Measurements from ENCODE around the gene DLK2.
"Not testable (repeated sequence)": the region's sequence is repeated elsewhere in the genome, so short reads cannot be mapped to it uniquely, and the experiment has no call there.

Gene DLK2

DNA sequence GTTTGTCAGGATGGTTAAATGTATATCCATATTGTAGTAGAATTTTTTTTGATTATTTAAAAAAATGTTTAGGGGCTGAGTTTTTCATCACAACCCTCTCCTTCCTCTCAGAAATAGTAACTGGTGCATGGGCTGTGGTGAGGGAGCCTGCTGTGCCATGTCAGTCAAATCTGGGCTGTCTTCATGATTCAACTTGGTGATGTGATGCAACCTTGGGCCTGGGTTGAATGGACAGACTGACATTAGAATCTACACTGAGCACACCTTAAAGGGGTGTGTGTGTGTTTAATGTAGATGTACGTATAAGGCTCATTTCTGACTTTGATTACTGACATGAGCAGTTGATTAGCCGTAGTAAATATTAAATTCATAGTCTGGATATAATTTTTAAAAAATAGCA lies 25.7 kb upstream of the DLK2 start:
- DNase-seq = peak in 1 of 2 experiments; percentile 20

DNA sequence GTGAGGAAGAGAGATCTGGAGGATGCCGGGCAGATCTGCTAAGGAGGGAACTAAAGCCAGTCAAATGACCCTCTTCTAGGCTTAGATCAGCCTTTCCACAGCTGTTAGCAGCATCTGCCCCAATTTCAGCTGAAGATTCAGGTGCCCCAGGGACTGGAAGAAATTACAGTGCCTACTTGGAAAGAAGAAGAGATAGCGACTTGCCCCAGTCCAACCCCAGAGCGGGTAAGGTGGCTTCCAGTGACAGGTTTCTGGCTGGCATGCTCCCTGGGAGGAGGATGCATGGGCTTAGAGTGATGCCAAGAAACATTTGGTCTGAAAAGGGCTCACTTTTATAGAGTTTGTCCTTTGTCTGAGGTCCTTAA lies 22.6 kb upstream of the DLK2 start:
- no peak for DNase-seq

DNA sequence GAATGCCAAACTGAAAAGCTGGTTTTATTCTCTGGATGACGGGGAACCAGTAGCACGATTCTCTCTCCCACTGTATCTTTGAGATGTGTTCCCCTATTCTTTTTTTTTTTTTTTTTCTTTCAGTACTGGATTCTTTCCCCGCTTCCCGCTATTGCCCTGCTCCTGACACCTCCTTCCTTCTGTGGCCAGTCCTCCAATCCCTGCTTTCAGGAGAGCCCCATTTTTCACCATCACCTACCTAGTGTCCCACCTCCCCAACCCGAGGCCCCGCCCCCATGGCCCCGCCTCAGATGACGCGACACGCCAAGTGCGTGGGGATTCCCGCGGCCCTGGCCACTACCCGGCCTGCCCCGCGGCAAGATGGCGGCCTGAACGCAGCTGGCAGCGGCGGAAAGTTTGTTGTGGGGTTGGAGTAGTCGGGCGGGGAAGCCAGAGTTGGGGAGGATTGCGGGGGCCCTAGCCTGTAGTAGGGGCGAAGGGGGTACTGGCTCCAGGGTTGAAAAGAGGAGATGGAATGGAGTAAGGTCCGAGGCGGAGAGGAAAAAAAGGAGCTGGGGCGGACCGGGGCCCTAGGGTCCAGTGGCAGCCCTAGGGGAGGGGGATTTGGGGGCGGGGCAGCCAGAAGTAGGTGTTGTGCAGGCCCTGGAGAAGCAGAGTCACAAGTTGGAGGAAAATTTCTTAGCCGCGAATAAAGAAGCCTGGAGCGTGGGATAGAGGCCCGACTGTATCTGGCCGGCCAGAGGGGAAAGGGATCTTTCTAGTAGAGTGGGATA lies 22.1 kb upstream of the DLK2 start, which contains the start of gene TJAP1:
TSS of gene TJAP1 (plus strand) at position 336 of the 773 bp plus-strand sequence. CDS start 21,432 bp downstream, outside the sequence.
- peak; percentile 71 to 75 for DNase-seq

DNA sequence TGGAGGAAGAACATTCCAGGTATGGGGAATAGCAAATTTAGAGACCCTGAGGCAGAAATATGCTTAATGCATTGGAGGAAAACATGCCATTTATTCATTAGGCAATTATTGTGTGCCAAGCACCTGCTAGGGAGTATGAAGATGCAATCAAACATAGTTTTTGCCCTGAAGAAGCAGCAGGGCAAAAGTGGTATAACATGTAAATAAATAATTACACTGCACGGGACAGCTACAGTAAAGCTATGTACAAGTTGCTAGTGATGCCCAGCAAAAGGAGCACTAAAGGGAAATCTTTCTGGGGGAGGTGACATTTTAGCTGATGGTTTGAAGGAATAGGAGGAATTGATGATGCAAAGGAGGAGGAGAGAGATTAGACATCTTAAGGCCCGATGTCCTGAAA lies 21.4 kb upstream of the DLK2 start:
- DNase-seq = peak; percentile 19 to 33

DNA sequence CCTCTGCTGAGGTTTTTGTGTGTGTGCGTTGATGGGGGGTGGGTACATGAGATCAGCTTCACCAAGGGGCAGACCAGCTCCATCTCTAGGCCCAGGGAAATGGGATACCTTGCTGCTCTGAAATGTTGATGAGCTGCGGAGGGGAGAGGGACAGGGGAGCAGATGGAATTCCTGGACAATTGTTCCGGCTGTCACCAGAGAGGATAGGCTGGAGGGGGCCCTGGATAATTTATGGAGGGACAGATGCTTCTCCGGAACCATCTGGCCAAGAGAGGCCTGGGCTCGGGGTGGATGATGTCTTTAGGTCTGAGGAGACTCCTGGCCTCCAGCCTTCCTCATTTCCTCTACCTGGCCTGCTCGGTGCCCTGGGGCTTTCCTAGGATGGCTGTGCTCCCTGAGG lies 20.2 kb upstream of the DLK2 start:
- no peak for DNase-seq

DNA sequence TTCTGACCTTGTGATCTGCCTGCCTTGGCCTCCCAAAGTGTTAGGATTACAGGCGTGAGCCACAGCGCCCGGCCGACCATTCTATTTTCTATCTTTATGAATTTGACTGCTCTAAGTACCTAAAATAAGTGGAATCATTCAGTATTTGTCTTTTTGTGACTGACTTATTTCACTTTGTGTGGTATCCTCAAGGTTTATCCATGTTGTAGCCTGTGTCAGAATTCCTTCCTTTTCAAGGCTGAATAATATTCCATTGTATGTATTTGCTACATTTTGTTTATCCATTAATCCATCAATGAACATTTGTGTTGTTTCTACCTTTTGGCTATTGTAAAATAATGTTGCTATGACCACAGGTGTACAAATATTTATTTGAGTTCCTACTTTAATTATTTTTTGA lies 17.2 kb upstream of the DLK2 start:
- no peak for DNase-seq

DNA sequence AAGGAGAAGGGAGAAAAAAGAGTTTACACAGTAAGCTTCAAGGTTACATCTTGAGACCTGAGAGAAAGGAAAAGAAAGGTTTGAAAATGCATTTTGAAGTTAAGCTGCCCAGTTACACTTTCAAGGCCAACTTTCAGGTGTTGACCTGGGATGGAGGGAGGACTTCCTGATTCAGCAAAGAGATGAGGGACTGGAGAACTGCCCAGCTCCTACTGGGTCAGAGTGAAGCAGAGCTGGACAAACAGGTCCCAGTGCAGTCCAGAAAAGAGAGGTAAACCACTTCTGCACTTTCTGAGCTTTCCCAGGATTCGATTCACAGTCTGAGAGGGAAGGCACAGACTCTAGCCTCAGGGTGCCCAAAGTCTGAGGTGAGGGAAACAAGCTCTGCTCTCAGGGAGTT lies 16.1 kb upstream of the DLK2 start:
- DNase-seq = no peak

DNA sequence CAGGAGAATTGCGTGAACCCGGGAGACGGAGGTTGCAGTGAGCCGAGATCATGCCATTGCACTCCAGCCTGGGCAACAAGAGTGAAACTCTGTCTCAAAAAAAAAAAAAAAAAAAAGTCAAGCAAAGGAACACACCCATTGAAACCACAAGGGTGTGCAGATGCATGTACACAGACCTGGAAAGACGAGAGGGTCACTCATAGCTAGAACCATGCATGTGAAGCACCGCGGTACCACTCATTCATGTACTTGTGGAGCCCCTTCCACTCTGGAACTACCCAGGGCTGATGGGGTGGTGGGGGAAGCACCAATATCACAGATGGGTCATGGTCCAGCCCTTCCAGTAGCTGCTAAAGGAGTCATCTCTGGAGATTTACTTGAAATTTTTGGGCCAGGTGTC lies 14.6 kb upstream of the DLK2 start:
- DNase-seq = no peak

DNA sequence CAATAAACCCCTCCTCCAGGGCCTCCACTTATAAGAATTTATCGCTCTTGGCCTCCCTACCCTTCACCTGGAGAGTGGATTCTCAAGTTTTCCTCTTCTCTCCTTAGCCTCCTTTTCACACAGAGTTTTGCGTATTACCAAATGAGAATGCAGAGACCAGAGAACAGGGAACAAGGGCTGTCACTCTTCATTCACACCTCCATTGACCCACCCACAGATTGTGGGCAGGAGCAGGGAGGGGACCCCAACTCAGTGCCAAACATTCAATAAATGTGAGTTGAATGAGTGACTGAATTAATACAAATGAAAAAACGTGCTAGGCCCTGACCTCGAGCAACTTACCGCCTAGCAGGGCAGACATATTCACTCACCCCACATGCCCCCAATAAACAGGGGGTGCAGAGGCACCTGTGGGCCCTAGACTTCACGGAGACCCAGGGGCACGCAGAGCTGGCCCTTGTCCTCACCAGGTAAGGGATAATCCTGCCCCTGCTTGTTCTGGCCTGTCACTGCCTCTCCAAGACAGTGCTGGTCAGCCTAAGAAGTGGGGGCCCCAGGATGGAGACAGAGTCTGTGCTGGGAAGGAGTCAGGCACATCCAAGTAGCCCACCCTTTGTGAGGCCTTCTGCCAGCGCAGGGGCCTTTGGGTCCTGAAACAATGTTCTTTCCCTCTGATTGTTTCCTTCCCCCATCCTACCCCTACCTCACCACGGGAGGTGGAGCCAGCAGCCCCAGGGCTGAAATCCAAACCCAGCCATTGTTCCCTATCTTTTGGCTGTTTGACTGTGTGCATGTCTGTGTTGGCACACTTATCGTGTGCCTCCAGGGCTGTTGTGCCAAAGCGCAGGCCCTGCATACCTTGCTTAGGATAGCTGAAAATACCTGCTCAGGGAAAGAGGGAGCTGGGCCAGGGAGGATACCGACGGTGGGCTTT lies 13.7 kb upstream of the DLK2 start:
- no peak for DNase-seq

DNA sequence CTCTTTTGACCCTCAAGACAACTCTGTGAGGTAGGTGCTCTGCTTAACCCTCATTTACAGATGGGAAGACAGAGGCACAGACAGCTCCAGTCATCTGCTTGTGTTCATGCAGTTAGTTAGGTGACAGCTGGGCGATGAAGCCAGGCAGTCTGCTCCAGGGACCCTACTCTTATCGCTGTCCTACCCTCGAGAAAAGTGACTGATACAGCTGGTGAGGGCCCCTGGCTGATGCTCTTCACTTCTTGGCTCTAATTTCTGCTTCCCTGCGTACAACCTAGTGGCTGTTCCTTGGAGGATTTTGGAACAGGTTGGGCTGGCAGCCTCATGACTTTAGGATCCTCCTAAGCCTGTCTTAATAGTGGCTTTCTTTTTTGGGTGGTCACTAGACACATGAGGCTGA lies 12.9 kb upstream of the DLK2 start:
- DNase-seq = no peak

DNA sequence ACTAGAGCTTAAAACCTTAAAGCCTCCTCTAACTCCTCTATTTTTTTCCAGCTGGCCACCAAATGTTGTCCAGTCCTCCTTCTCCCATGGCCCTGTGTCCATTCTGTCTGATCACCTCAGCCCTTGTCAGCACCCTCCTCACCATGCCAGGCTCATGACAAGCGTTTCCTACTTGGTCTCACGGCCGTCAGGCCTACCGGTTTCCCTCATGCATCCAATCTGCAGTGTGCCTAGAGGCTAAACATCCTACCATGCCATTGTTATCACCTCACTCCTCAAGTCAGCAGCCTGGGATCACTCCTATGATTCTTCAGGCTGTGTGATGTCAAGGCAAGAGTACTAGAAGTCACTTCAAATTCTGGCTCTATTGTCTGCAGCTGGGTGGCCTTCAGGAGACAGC lies 12.4 kb upstream of the DLK2 start:
- no peak for DNase-seq

DNA sequence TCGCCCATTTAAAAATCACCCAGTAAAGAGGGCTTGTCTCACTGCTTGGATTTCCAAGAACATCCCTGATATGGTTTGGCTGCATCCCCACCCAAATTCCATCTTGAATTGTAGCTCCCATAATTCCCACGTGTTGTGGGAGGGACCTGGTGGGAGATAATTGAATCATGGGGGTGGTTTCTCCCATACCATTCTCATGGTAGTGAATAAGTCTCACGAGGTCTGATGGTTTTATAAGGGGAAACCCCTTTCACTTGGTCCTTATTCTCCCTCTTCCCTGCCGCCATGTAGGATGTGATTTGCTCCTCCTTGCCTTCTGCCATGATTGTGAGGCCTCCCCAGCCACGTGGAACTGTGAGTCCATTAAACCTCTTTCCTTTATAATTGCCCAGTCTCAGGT lies 11.9 kb upstream of the DLK2 start:
- not testable (repeated sequence) for DNase-seq

DNA sequence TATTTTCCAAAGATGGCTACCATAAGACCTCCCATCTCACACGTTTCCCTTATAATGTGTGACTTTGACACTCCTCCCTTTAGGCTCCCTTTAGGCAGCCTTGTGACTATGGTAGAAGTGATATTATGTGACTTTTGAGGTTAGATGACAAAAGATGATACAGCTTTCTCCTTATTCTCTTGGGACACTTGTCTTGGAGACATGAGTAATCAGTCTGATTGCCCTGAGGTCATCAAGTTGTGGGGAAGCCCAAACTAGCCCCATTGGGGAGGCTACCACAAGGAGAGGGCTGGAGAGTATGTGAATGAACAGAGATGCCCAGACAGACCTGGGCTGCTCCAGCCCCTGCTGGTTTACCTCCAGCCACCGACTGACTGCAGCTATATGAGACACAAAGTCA lies 10.6 kb upstream of the DLK2 start:
- no peak for DNase-seq

DNA sequence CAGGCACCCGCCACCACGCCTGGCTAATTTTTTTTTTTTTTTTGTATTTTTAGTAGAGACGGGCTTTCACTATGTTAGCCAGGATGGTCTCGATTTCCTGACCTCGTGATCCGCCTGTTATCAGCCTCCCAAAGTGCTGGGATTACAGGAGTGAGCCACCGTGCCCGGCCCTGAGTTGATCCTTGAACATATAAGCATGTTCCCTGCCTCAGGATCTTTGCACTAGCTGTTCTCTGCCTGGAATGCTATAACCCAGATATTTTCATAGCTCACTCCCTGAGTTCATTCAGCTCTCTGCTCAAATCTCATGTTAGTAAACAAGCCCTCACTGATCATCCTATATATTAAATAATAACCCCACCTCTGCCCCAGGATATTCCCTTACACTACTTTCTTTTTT lies 9.0 kb upstream of the DLK2 start:
- no peak for DNase-seq

DNA sequence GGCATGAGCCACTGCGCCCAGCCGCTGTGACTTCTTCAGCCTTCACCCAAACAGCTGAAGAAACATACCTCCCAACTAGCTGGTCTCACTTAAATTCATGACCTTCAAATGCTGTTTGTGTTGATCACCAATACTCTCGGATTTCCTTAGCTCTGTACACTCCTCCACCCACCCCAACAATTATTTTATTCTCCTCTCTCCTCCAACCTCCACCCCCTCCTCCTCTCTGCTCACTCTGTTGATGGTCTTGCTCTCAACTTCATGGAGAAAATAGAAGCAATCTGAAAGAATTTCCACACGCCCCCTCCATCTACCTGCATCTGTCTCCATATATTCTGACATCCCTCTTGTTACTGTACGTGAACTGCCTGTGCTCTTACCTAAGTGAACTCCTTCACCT lies 6.6 kb upstream of the DLK2 start:
- DNase-seq = no peak

DNA sequence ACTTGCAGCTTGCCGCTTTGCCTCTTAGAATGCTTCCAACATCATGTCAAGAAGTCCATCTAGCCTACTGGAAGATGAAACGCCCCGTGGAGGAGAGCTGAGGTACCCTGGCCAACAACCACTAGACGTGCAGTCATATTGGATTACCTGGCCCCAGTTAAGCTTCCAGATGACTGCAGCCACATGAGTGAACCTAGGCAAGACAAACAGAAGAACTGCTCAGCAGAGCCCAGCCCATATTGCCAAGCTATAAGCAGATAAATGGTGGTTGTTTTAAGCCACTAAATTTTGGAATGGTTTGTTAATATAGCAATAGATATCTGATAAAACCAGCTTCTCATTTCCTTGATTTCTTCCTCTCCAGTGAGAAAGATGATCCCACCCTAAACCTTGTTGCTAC lies 4.7 kb upstream of the DLK2 start:
- no peak for DNase-seq

DNA sequence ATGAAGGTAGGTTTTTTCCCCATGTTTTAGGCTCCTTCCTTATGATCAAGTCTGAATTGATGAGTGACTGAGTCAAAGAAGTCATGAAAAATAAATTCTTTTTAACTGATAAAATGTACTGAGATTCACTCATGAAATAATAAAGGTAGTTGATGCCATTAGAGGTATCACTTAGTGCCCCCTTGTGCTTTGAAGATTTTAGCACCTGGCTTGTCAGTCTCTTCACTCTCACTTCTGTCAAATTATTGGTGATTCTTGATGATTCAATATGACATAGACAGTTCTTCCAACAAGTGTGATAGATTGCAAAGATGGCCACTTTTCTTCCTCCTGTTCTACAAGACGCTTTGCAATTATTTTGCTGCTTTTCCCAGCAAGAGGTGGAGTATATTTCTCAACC lies 4.2 kb upstream of the DLK2 start:
- DNase-seq = no peak

DNA sequence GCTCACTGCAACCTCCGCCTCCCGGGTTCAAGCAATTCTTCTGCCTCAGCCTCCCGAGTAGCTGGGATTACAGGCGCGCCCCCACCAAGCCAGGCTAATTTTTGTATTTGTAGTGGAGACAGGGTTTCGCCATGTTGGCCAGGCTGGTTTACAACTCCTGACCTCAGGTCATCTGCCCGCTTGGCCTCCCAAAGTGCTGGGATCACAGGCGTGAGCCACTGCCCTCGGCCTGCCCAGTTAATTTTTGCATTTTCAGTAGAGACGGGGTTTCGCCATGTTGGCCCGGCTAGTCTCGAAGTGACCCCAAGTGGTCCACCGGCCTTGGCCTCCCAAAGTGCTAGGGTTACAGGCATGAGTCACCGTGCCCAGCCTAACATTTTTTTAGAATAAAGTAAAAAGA lies 2.8 kb upstream of the DLK2 start:
- not testable (repeated sequence) for DNase-seq

DNA sequence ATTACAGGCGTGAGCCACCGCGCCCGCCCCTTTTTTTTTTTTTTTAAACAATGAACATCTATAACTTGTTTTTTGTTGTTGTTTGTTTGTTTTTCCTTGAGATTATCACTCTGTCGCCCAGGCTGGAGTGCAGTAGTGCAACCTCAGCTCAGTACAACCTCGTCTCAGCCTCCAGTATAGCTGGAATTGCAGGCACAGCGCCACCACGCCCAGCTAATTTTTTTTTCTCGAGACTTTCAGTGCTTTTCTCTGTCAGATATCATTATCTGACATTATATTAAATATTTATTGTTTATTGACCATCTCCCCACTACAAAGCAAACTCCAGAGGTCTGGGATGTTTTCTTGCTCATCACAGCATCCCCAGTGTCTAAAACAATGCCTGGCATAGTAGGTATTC lies 2.3 kb upstream of the DLK2 start:
- no peak for DNase-seq

DNA sequence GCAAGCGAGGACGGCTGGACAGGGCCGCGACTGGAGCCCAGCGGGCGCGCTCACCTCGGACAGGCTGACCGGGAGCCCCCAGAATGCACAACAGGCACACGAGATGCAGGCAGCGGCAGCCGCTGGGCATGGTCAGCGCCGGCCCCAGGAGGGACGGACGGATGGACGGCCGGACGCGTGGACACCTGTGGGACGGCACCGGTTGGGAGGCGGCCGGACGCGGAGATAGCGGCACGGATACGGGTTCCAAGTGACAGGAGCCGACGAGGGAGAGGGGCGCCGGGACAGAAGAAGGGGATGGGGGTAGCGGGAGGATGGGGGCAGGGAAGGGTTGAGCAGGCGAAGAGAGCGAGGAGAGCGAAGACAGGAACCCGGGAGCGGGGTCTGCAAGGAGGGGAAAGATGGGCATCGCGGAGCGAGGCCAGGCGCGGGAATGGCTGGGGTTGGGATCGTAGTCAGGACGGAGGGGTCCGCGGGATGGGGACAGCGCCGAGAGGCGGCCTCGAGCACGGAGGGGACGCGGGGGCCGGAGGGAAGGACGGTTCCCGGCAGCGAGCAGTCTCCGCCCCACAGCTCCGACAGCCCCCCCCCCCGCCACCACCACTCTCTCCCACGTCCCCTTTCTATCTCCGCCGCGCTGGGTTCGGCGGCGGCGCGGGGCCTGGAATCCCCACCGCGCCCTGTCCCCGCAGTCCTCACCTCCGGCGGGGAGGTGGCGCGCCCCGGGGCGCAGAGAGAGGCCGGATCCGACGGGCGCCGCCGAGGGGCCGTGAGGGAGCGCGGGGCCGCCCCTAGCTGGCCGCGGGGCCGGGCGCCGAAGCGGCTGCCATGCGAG lies 435 bp downstream of the DLK2 start:
- no peak for DNase-seq

DNA sequence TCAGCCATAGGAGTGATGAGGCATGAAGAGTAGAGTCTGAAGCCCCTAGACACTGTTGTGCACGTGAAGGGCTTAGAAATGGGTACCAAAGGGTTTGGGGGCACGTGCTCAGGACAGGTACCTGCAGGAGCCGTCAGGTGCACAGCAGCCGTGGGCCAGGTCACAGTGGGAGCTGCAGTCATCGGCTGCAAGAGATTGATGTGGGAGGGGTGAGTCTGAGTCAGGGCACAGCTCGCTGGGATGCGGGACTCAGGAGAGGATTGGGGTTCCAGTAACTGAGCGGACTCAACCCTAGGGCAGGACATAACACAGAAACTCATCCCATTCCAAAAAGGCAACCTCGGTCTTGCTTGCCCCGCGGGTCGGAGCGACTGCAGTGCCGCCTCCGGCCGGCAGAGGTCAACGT lies 1.1 kb downstream of the DLK2 start:
- DNase-seq = peak; percentile 15 to 18

DNA sequence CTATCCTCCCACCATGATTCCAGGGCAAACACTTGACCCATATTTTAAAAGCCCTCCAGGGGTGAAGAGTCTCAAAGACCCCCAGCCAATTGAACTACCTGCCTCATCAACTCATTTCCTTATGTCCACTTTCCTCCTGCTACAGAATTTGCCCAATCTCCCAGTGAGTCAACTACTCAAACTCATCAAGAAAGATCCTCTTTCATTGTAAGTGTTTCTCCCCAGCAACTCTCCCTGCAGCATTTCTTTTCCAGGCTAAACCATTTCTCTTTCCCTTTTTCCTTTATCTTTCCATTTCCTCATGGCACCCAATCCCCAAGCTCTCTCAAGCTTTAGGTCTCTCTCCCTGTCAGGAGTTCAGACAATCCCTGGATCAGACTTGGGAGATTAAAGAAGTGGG lies 1.5 kb downstream of the DLK2 start:
- no peak for DNase-seq

DNA sequence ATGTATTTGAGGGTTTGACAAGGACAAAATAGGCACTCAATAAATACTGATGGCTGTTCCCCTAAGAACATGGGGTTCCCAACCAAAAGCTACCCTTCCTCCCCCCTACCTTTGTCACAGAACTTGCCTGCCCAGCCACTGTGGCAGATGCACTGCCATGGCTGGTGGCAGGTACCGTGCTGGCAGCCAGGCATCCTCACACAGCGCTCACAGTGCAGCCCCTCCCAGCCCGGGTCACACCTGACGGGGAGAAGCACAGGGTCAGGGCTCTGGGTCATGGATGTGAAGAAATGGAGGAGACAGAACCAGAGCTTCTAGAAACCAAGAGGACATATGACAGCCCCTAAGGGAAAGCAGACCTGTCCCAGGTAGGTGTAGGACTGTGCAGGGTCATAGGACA lies 2.5 kb downstream of the DLK2 start:
- no peak for DNase-seq

Data from AML-193 (cell line).